Thymus (tissue), 11 donors: ENCODE data around the gene EP400. TPM values are rescaled to one million over a fixed set of nuclear protein-coding genes. Genes with fewer than 3 reads are reported as not detected.

Experiments
- DNase-seq, 9 donors: peaks; one replicate each; pipeline ENCODE4 v3.0.0-alpha.2; 2013; ENCODE audit warnings: low spot score in 9 of 9, low read depth in 6 of 9, missing footprints in 1 of 9
- H3K27ac ChIP-seq, 2 donors: one replicate each; pipeline ENCODE4 v1.5.1; 2013; ENCODE audit warnings: control low read depth in 1 of 2, low read depth in 1 of 2, low read length in 1 of 2, mild to moderate bottlenecking in 1 of 2, moderate library complexity in 1 of 2
- H3K27me3 ChIP-seq, 2 donors: one replicate each; pipeline ENCODE4 v1.5.1; 2013; ENCODE audit warnings: low read length in 1 of 2; ENCODE audit not compliant: control insufficient read depth in 2 of 2, insufficient read depth in 1 of 2
- H3K36me3 ChIP-seq, 2 donors: one replicate each; pipeline ENCODE4 v1.5.1; 2013; ENCODE audit warnings: low read length in 1 of 2, mild to moderate bottlenecking in 1 of 2, moderate library complexity in 1 of 2; ENCODE audit not compliant: control insufficient read depth in 2 of 2, insufficient read depth in 2 of 2
- H3K4me1 ChIP-seq, 2 donors: one replicate each; pipeline ENCODE4 v1.5.1; 2013; ENCODE audit warnings: low read length in 2 of 2; ENCODE audit not compliant: control insufficient read depth in 2 of 2, insufficient read depth in 2 of 2
- H3K4me3 ChIP-seq, 2 donors: one replicate each; pipeline ENCODE4 v1.5.1; 2013; ENCODE audit warnings: low read length in 2 of 2, control low read depth in 1 of 2, mild to moderate bottlenecking in 1 of 2
- H3K9me3 ChIP-seq, 2 donors: one replicate each; pipeline ENCODE4 v1.5.1; 2013; ENCODE audit warnings: low read length in 1 of 2, mild to moderate bottlenecking in 1 of 2; ENCODE audit not compliant: control insufficient read depth in 2 of 2, insufficient read depth in 1 of 2
- WGBS: extraction: QIAGEN DNeasy Blood & Tissue Kit; methylation state at CpG from one replicate; pipeline ENCODE4 v1.1.7; 2013; 5-methylcytosine and 5-hydroxymethylcytosine counted together
- polyA plus RNA-seq: library from polyadenylated mRNA; stranded (reverse); fragments of 200-250 nt; gene quantifications from one replicate; pipeline ENCODE4 v1.2.3, GENCODE V29; 2013
- total RNA-seq: library from RNA; stranded (reverse); fragments of 120-200 nt; gene quantifications from one replicate; pipeline ENCODE4 v1.2.4, GENCODE V29; 2013
- donor health status: healthy.

The EP400 gene
- total and polyA plus RNA-seq, 2 donors: 4.6 to 28.9 TPM

- no peaks in the 10 kb centered on the region for H3K27me3 ChIP-seq
- no peak for DNase-seq
- H3K9me3 ChIP-seq: no peaks in the 10 kb centered on the region
- WGBS: 97% methylated on average over 5 of the region's 5 CpGs
- peak overlapping the region in 1 of 2 donors; percentile 66 for H3K27ac ChIP-seq
- H3K36me3 ChIP-seq: peaks cover 22 to 47% of the 10 kb centered on the region in 2 donors
- peaks cover 15 to 46% of the 10 kb centered on the region in 2 donors for H3K4me1 ChIP-seq
- no peak overlapping the region for H3K4me3 ChIP-seq
Observed at GRCh38 chr12:131904346-131904745, 45.4 kb upstream of the EP400 start.

DNA sequence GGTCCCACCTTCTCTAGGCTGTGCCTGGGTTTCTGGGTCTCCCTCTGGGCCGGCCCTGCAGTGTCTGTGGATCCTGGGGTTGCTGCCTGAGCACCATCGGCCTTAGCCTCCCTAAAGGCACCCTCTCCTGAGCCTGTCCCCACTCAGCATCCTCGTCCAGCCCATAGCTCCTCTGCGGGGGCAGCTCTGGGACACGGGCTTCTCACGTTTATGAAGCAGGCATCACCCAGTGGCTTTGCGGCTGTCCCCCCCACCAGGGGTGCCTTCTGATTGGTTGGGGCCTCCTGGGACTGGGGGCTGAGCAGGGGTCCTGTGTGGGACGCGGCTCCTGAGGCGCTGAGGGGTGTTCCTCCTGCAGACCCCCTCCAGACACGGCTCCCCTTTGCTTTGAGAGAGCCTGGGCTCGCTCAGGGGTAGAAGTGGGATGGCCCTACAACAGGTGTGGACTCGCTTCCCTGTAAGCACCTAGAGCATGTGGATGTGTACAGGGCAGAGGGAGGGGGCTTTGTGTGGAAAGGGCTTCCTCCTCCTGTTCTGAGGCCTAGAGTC lies 44.6 kb upstream of the EP400 start:
- Histone ChIP-seq H3K27ac (peak overlapping the region in 1 of 2 donors; percentile 66), H3K9me3 (no peaks in the 10 kb centered on the region), H3K4me3 (no peak overlapping the region), H3K36me3 (peaks cover 31 to 54% of the 10 kb centered on the region in 2 donors), H3K27me3 (no peaks in the 10 kb centered on the region), H3K4me1 (peaks cover 15 to 41% of the 10 kb centered on the region in 2 donors)
- 82% methylated on average over 13 of the region's 13 CpGs for WGBS
- peak in 1 of 9 donors; percentile 61 for DNase-seq

GRCh38 chr12:131905630-131906091 lies 44.1 kb upstream of the EP400 start:
- Histone ChIP-seq H3K27ac (peak overlapping the region in 1 of 2 donors; percentile 66), H3K27me3 (no peaks in the 10 kb centered on the region), H3K4me1 (peaks cover 15 to 41% of the 10 kb centered on the region in 2 donors), H3K4me3 (no peak overlapping the region), H3K36me3 (peaks cover 36 to 54% of the 10 kb centered on the region in 2 donors), H3K9me3 (no peaks in the 10 kb centered on the region)
- peak in 1 of 9 donors; percentile 42 for DNase-seq
- 71% methylated on average over 15 of the region's 15 CpGs for WGBS

DNA sequence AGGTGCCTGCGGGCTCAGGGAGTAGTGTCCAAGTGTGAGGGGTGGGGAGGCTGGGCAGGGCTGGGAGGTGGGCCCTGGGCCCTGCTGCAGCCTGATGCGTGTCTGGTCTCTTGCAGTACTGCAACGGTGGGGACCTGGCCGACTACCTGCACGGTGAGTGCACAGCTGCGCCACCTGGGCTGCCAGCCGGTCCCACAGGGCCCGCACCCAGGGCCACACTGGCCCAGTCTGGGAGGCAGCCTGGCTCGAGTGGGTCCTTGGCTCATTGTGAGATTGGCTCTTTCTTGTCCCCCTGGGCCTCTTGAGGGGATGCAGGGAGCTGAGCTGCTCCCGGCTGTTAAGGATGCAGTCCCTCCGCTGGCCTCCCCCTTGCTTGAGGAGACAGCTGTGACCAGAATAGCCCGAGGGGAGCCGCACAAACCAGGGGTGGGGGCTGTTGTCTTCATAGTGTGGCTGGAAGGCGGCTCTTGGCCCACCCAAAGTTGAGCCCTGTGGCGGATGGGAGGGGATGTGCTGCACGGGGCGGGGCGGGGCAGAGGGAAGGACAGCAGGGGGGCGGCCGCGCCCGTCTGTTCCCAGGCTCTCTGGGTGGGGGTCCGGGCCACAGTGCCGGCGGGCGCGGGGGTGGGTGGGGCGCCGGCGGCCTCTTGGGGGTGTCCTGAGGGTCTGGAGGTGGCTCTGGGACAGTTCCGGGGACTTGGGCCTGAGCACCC lies 42.2 kb upstream of the EP400 start:
- no peak overlapping the region for H3K27ac ChIP-seq
- H3K27me3 ChIP-seq: no peaks in the 10 kb centered on the region
- no peak overlapping the region for H3K4me3 ChIP-seq
- no peaks in the 10 kb centered on the region for H3K9me3 ChIP-seq
- WGBS: 99% methylated on average over 31 of the region's 31 CpGs
- DNase-seq: no peak
- peaks cover 48 to 64% of the 10 kb centered on the region in 2 donors for H3K36me3 ChIP-seq
- H3K4me1 ChIP-seq: peaks cover 15 to 37% of the 10 kb centered on the region in 2 donors

DNA sequence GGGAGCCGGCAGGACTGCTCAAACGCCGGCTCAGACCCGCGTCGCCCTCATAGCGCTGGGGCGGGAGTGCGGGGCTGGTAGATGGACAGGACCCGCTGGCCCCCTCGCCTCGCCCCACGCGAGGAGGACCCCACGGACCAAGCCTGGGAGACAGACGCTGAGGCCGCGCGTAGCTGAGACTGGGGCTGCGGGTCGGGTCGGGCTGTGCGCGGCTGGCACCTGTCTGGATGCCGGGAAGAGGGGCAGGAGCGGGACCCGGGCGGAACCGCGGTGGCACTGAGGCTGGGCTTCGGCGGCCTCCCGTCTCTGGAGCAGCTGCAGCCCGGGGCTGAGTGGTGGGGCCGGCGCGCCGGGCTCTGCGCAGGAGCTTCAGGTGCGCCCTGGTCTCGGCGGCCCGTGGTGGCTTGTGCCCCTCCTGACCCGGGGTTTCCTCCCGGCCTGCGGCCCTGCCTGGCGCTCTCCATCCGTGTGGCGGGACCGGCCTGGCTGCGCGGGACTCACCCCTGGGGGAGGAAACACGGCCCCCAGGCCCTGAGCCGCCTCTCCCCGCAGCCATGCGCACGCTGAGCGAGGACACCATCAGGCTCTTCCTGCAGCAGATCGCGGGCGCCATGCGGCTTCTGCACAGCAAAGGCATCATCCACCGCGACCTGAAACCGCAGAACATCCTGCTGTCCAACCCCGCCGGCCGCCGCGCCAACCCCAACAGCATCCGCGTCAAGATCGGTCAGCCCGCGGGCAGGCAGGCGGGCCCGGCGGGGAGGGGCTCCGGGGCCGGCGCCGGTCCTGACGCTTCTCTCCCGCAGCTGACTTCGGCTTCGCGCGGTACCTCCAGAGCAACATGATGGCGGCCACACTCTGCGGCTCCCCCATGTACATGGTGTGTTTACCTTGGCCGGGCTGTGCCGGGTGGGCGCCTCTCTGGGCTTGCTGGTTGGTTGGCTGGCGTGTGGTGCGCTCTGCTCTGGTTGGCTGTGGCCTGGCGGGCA lies 41.4 kb upstream of the EP400 start:
- WGBS: 99% methylated on average over 96 of the region's 96 CpGs
- Histone ChIP-seq H3K27ac (no peak overlapping the region), H3K27me3 (no peaks in the 10 kb centered on the region), H3K4me3 (no peak overlapping the region), H3K36me3 (peaks cover 54 to 68% of the 10 kb centered on the region in 2 donors), H3K9me3 (no peaks in the 10 kb centered on the region), H3K4me1 (peaks cover 15 to 31% of the 10 kb centered on the region in 2 donors)
- DNase-seq: no peak

DNA sequence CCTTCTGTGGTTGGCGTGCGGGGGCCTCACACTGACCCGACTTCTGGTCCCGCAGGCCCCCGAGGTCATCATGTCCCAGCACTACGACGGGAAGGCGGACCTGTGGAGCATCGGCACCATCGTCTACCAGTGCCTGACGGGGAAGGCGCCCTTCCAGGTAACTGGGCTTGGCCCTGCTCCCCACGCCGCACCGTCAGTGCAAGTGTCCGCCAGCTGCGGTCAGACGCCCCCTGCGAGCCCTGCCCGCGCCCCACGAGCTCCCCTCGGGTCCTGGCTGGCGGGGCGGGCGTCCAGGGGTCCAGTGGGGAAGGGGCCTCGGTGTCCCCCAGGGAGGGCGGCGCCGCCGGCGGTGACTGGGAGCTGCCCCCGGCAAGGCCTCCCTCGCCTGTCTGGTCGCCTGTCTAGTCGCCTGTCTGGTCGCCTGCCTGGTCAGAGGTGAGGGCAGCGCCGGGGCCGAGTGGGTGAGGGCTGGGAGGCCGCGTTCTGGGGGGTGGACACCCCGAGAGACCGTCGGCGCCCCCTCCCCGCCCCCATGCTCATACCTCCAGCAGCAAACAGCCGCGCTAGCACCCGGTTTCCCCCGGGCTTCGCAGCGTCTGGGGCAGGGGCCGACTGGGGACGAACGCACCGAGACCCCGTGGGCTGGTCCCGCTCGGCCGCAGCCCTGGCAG lies 40.5 kb upstream of the EP400 start:
- Histone ChIP-seq H3K36me3 (peaks cover 60 to 76% of the 10 kb centered on the region in 2 donors), H3K4me3 (no peak overlapping the region), H3K9me3 (no peaks in the 10 kb centered on the region), H3K4me1 (peaks cover 14 to 24% of the 10 kb centered on the region in 2 donors), H3K27ac (no peak overlapping the region), H3K27me3 (no peaks in the 10 kb centered on the region)
- DNase-seq: no peak
- 99% methylated on average over 61 of the region's 61 CpGs for WGBS

GRCh38 chr12:131909752-131910219 lies 40.0 kb upstream of the EP400 start:
- Histone ChIP-seq H3K4me1 (peaks cover 9 to 18% of the 10 kb centered on the region in 2 donors), H3K36me3 (peaks cover 66 to 81% of the 10 kb centered on the region in 2 donors), H3K27ac (no peak overlapping the region), H3K9me3 (no peaks in the 10 kb centered on the region), H3K4me3 (no peak overlapping the region), H3K27me3 (no peaks in the 10 kb centered on the region)
- WGBS: 98% methylated on average over 26 of the region's 26 CpGs
- no peak for DNase-seq

- 93% methylated on average over 23 of the region's 23 CpGs for WGBS
- no peak for DNase-seq
- no peaks in the 10 kb centered on the region for H3K27me3 ChIP-seq
Observed at GRCh38 chr12:131910302-131911027, 39.3 kb upstream of the EP400 start.

More at GRCh38 chr12:131910302-131911027, 39.3 kb upstream of the EP400 start:
- H3K9me3 ChIP-seq: no peaks in the 10 kb centered on the region
- no peak overlapping the region for H3K4me3 ChIP-seq
- peaks cover 2 to 11% of the 10 kb centered on the region in 2 donors for H3K4me1 ChIP-seq
- H3K36me3 ChIP-seq: peaks cover 73 to 88% of the 10 kb centered on the region in 2 donors
- H3K27ac ChIP-seq: no peak overlapping the region
